Measurements from ENCODE around the gene ZCCHC13.

ZCCHC13 gene

DNA sequence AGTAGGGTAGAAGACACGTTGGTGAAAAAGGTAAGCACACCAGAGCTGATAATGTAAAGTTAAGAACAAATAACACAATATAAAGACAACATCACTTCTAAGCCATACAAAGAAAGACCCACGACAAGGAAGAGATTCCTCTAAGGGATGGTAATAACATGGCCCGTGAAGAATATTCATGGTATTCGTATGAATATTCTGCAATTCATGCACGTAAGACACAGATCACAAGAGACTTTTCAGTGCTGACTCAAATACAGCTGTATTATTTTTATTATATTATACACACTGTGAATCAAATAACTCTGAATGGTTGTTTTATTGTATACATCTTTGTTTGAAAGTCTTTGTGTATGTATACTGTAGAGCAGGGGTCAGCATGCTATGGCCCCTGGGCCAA, 29.5 kb upstream of the ZCCHC13 start:
- Histone ChIP-seq H3K27ac (no peak overlapping the region), H3K27me3 (replicated peaks) (no peaks in the 10 kb centered on the region), H3K4me3 (ENCODE audit: low read depth, low read length) (no peak overlapping the region), H3K36me3 (replicated peaks) (peaks cover 21% of the 10 kb centered on the region)
- in situ Hi-C loops (cut with HindIII; ENCODE audit: low pct_ligation_motif_present, low sequenced_read_pairs), result no loop called here
- TF ChIP-seq, protein P1, sequence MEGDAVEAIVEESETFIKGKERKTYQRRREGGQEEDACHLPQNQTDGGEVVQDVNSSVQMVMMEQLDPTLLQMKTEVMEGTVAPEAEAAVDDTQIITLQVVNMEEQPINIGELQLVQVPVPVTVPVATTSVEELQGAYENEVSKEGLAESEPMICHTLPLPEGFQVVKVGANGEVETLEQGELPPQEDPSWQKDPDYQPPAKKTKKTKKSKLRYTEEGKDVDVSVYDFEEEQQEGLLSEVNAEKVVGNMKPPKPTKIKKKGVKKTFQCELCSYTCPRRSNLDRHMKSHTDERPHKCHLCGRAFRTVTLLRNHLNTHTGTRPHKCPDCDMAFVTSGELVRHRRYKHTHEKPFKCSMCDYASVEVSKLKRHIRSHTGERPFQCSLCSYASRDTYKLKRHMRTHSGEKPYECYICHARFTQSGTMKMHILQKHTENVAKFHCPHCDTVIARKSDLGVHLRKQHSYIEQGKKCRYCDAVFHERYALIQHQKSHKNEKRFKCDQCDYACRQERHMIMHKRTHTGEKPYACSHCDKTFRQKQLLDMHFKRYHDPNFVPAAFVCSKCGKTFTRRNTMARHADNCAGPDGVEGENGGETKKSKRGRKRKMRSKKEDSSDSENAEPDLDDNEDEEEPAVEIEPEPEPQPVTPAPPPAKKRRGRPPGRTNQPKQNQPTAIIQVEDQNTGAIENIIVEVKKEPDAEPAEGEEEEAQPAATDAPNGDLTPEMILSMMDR (IDR thresholded peaks at IDR 0.05; ENCODE audit: low read depth, low read length, missing control alignments), result no peak
- no peak for DNase-seq

GRCh38 chrX:74277320-74277719, 26.7 kb upstream of the ZCCHC13 start:
- Histone ChIP-seq H3K4me3 (ENCODE audit: low read depth, low read length) (no peak overlapping the region), H3K27me3 (replicated peaks) (no peaks in the 10 kb centered on the region), H3K36me3 (replicated peaks) (peaks cover 14% of the 10 kb centered on the region), H3K27ac (no peak overlapping the region)
- DNase-seq, result no peak
- in situ Hi-C loops (cut with HindIII; ENCODE audit: low pct_ligation_motif_present, low sequenced_read_pairs), result no loop called here
- TF ChIP-seq, protein P1 (IDR thresholded peaks at IDR 0.05; ENCODE audit: low read depth, low read length, missing control alignments), result no peak

DNA sequence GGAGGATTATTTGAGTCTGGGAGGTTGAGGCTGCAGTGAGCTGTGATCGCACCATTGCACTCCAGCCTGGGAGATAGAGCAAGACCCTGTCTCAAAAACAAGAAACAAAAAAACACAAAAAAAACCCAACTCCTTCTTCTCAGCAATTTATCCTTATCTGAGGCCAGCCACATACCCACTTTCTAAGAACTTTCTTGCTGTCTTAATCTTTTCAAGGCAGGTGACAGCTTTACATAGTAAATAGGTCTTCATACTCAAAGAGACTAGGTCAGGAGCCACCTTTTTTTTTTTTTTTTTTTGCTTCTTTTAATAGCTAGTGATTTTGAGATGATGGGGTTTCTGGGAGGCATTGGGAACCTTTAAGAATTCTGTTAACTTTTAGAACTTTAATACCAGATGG, 26.1 kb upstream of the ZCCHC13 start:
- DNase-seq, result no peak
- H3K27me3 ChIP-seq (replicated peaks), result no peaks in the 10 kb centered on the region
- in situ Hi-C loops (cut with HindIII; ENCODE audit: low pct_ligation_motif_present, low sequenced_read_pairs), result no loop called here
- H3K36me3 ChIP-seq (replicated peaks), result peaks cover 14% of the 10 kb centered on the region
- H3K4me3 ChIP-seq (ENCODE audit: low read depth, low read length), result no peak overlapping the region
- H3K27ac ChIP-seq, result no peak overlapping the region
- TF ChIP-seq, protein P1 (IDR thresholded peaks at IDR 0.05; ENCODE audit: low read depth, low read length, missing control alignments), result no peak

GRCh38 chrX:74280759-74281158, 23.2 kb upstream of the ZCCHC13 start:
- TF ChIP-seq, protein P1 (IDR thresholded peaks at IDR 0.05; ENCODE audit: low read depth, low read length, missing control alignments), result no peak
- Histone ChIP-seq H3K27me3 (replicated peaks) (no peaks in the 10 kb centered on the region), H3K36me3 (replicated peaks) (peaks cover 11% of the 10 kb centered on the region), H3K27ac (no peak overlapping the region), H3K4me3 (ENCODE audit: low read depth, low read length) (no peak overlapping the region)
- DNase-seq, result no peak
- in situ Hi-C loops (cut with HindIII; ENCODE audit: low pct_ligation_motif_present, low sequenced_read_pairs), result no loop called here

- Histone ChIP-seq H3K4me3 (ENCODE audit: low read depth, low read length) (no peak overlapping the region), H3K36me3 (replicated peaks) (peaks cover 6% of the 10 kb centered on the region), H3K27ac (no peak overlapping the region), H3K27me3 (replicated peaks) (no peaks in the 10 kb centered on the region)
- in situ Hi-C loops (cut with HindIII; ENCODE audit: low pct_ligation_motif_present, low sequenced_read_pairs), result no loop called here
- no peak for DNase-seq
- TF ChIP-seq, protein P1 (IDR thresholded peaks at IDR 0.05; ENCODE audit: low read depth, low read length, missing control alignments), result no peak
These were observed 19.5 kb upstream of the ZCCHC13 start for GRCh38 chrX:74284391-74284952.
